ENCODE results near the gene TFEC.

The TFEC gene

DNA sequence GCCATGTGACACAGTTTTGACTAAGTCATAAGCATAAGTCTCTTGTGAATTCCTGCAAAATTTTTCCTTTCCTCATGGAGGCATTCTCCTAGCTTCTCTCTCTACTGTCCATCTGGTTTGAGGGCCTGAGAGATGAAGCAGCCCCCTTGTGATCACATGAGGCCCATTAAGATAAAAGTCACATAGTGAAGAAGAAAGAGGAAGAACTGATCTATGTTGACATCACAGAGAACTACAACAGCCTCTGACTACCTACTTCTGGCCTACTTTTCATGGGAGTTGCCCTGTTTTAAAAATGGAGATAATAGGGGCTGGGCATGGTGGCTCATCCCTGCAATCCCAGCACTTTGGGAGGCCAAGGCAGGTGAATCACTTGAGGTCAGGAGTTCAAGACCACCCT, 50.4 kb downstream of the TFEC start:
- Histone ChIP-seq H3K9me3 (ENCODE audit: control insufficient read depth, low read length) (no peaks in the 10 kb centered on the region), H3K4me3 (ENCODE audit: low read depth, low read length) (no peak overlapping the region), H3K79me2 (no peaks in the 10 kb centered on the region), H3K9ac (no peak overlapping the region), H3K36me3 (ENCODE audit: control insufficient read depth, insufficient read depth, low read length) (no peaks in the 10 kb centered on the region), H2AFZ (no peak overlapping the region), H3K4me2 (ENCODE audit: low read length) (no peak overlapping the region), H3K4me1 (no peaks in the 10 kb centered on the region), H3K27ac (no peak overlapping the region), H3K27me3 (ENCODE audit: control insufficient read depth, insufficient read depth, low read length) (no peaks in the 10 kb centered on the region)
- no peak for TF ChIP-seq CTCF (IDR thresholded peaks at IDR 0.05)

DNA sequence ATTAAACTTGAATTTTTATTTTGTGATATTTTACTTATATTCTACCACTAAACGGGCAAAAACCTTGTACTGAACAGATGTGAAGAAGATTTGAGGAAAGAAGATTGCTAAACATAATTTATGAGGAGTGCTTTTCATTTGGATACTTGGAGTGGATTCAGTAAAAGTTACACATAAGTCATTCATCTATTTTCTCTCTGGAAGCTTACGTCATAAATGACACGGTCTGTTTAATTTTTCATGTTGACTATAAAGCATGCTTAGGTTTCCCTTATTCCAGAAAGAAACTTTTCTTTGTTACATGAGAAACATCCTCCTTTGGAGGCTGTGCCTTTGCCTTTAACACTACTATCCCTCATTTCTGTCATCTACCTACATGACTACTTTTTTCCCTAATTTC, 53.9 kb downstream of the TFEC start:
- H3K9me3 ChIP-seq (ENCODE audit: control insufficient read depth, low read length) = no peaks in the 10 kb centered on the region
- H3K79me2 ChIP-seq = no peaks in the 10 kb centered on the region
- H3K9ac ChIP-seq = no peak overlapping the region
- H3K4me1 ChIP-seq = no peaks in the 10 kb centered on the region
- H3K4me3 ChIP-seq (ENCODE audit: low read depth, low read length) = no peak overlapping the region
- no peaks in the 10 kb centered on the region for H3K27me3 ChIP-seq (ENCODE audit: control insufficient read depth, insufficient read depth, low read length)
- H3K4me2 ChIP-seq (ENCODE audit: low read length) = no peak overlapping the region
- no peak overlapping the region for H3K27ac ChIP-seq
- TF ChIP-seq CTCF (IDR thresholded peaks at IDR 0.05) = no peak
- H3K36me3 ChIP-seq (ENCODE audit: control insufficient read depth, insufficient read depth, low read length) = no peaks in the 10 kb centered on the region
- no peak overlapping the region for H2AFZ ChIP-seq

- Histone ChIP-seq H2AFZ (no peak overlapping the region), H3K36me3 (ENCODE audit: control insufficient read depth, insufficient read depth, low read length) (no peaks in the 10 kb centered on the region), H3K79me2 (no peaks in the 10 kb centered on the region), H3K4me1 (no peaks in the 10 kb centered on the region), H3K4me3 (ENCODE audit: low read depth, low read length) (no peak overlapping the region), H3K9ac (no peak overlapping the region), H3K27me3 (ENCODE audit: control insufficient read depth, insufficient read depth, low read length) (no peaks in the 10 kb centered on the region), H3K4me2 (ENCODE audit: low read length) (no peak overlapping the region), H3K9me3 (ENCODE audit: control insufficient read depth, low read length) (no peaks in the 10 kb centered on the region), H3K27ac (no peak overlapping the region)
- TF ChIP-seq CTCF (IDR thresholded peaks at IDR 0.05) = no peak
These were observed 54.8 kb downstream of the TFEC start for GRCh38 chr7:115975766-115976165.

GRCh38 chr7:115973406-115973805, 57.2 kb downstream of the TFEC start:
- no peak overlapping the region for H3K4me2 ChIP-seq (ENCODE audit: low read length)
- H3K4me1 ChIP-seq = no peaks in the 10 kb centered on the region
- no peak overlapping the region for H3K9ac ChIP-seq
- H3K27me3 ChIP-seq (ENCODE audit: control insufficient read depth, insufficient read depth, low read length) = no peaks in the 10 kb centered on the region
- no peaks in the 10 kb centered on the region for H3K9me3 ChIP-seq (ENCODE audit: control insufficient read depth, low read length)
- TF ChIP-seq CTCF (IDR thresholded peaks at IDR 0.05) = no peak
- no peaks in the 10 kb centered on the region for H3K79me2 ChIP-seq
- H3K4me3 ChIP-seq (ENCODE audit: low read depth, low read length) = no peak overlapping the region
- H2AFZ ChIP-seq = no peak overlapping the region
- no peaks in the 10 kb centered on the region for H3K36me3 ChIP-seq (ENCODE audit: control insufficient read depth, insufficient read depth, low read length)
- H3K27ac ChIP-seq = no peak overlapping the region

GRCh38 chr7:115971506-115971905, 59.1 kb downstream of the TFEC start:
- no peaks in the 10 kb centered on the region for H3K4me1 ChIP-seq
- H3K36me3 ChIP-seq (ENCODE audit: control insufficient read depth, insufficient read depth, low read length) = no peaks in the 10 kb centered on the region
- H2AFZ ChIP-seq = no peak overlapping the region
- H3K9me3 ChIP-seq (ENCODE audit: control insufficient read depth, low read length) = no peaks in the 10 kb centered on the region
- H3K27me3 ChIP-seq (ENCODE audit: control insufficient read depth, insufficient read depth, low read length) = no peaks in the 10 kb centered on the region
- no peak for TF ChIP-seq CTCF (IDR thresholded peaks at IDR 0.05)
- no peak overlapping the region for H3K9ac ChIP-seq
- H3K27ac ChIP-seq = no peak overlapping the region
- H3K4me2 ChIP-seq (ENCODE audit: low read length) = no peak overlapping the region
- H3K4me3 ChIP-seq (ENCODE audit: low read depth, low read length) = no peak overlapping the region
- no peaks in the 10 kb centered on the region for H3K79me2 ChIP-seq

Data from parathyroid adenoma (tissue), 2 donors.